ENCODE measurements around the gene DNMT3L. TPM values are rescaled to one million over a fixed set of nuclear protein-coding genes. Genes with fewer than 3 reads are reported as not detected.

DNMT3L gene
- total RNA-seq, 1 donor from 2014 or later: not detected

DNA sequence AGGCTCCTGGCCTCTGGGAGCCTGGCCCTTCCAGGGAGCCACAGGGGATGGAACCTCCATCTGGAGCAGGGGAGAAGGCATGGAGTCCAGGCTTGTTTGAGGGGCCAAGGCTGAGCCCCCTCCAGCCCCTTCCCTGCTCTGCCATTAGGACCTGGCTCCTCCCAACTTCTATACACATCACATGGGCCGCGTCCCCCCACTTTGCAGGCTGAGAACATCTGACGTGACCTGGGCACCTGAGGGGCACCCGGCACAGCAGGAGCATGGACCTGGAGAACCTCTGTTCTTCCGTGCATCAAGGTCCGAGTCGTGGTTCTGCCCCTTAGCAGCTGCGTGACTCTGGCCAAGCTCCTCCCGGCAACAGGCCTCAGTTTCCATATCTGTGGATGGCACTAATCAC lies 20.1 kb upstream of the DNMT3L start:
- no peaks in the 10 kb centered on the region for H3K9me3 ChIP-seq (ENCODE audit: insufficient read depth, low read depth, low read length)
- H3K9me3 Mint-ChIP-seq (ENCODE audit: unreplicated experiment): no peaks in the 10 kb centered on the region
- peaks cover 2% of the 10 kb centered on the region for H3K27me3 ChIP-seq (ENCODE audit: insufficient read depth, low read length)
- no peaks in the 10 kb centered on the region for H3K36me3 Mint-ChIP-seq (ENCODE audit: low read depth, unreplicated experiment)
- H3K27me3 Mint-ChIP-seq (ENCODE audit: low read depth, unreplicated experiment): peaks cover 10% of the 10 kb centered on the region
- H3K4me1 ChIP-seq (ENCODE audit: insufficient read depth, low read length): no peaks in the 10 kb centered on the region
- DNase-seq (ENCODE audit: low read depth) (no peak), FAIRE-seq (no peak)
- TF ChIP-seq, protein P1, sequence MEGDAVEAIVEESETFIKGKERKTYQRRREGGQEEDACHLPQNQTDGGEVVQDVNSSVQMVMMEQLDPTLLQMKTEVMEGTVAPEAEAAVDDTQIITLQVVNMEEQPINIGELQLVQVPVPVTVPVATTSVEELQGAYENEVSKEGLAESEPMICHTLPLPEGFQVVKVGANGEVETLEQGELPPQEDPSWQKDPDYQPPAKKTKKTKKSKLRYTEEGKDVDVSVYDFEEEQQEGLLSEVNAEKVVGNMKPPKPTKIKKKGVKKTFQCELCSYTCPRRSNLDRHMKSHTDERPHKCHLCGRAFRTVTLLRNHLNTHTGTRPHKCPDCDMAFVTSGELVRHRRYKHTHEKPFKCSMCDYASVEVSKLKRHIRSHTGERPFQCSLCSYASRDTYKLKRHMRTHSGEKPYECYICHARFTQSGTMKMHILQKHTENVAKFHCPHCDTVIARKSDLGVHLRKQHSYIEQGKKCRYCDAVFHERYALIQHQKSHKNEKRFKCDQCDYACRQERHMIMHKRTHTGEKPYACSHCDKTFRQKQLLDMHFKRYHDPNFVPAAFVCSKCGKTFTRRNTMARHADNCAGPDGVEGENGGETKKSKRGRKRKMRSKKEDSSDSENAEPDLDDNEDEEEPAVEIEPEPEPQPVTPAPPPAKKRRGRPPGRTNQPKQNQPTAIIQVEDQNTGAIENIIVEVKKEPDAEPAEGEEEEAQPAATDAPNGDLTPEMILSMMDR (IDR thresholded peaks at IDR 0.05; ENCODE audit: insufficient read depth, low read depth, low read length): no peak
- TF ChIP-seq EZH2 (IDR thresholded peaks at IDR 0.05; ENCODE audit: insufficient read depth, low read length): no peak
- H3K36me3 ChIP-seq (ENCODE audit: insufficient read depth, low read length): no peaks in the 10 kb centered on the region
- no peak overlapping the region for H3K4me3 Mint-ChIP-seq (ENCODE audit: unreplicated experiment)
- no peak overlapping the region for H3K4me2 ChIP-seq (ENCODE audit: low read length)
- H3K27ac Mint-ChIP-seq (ENCODE audit: unreplicated experiment): no peak overlapping the region
- H3K79me2 ChIP-seq (ENCODE audit: insufficient read depth, low read length): no peaks in the 10 kb centered on the region
- no peak overlapping the region for H3K9ac ChIP-seq (ENCODE audit: low read length)
- H3K4me3 ChIP-seq (ENCODE audit: insufficient read depth, low read depth, low read length): no peak overlapping the region
- H4K20me1 ChIP-seq (ENCODE audit: insufficient read depth, low read length): no peaks in the 10 kb centered on the region
- no peak overlapping the region for H3K27ac ChIP-seq (ENCODE audit: low read depth, low read length)
- H3K4me1 Mint-ChIP-seq (ENCODE audit: low read depth, unreplicated experiment): no peaks in the 10 kb centered on the region
- no peak overlapping the region for H2AFZ ChIP-seq (ENCODE audit: low read depth, low read length)

DNA sequence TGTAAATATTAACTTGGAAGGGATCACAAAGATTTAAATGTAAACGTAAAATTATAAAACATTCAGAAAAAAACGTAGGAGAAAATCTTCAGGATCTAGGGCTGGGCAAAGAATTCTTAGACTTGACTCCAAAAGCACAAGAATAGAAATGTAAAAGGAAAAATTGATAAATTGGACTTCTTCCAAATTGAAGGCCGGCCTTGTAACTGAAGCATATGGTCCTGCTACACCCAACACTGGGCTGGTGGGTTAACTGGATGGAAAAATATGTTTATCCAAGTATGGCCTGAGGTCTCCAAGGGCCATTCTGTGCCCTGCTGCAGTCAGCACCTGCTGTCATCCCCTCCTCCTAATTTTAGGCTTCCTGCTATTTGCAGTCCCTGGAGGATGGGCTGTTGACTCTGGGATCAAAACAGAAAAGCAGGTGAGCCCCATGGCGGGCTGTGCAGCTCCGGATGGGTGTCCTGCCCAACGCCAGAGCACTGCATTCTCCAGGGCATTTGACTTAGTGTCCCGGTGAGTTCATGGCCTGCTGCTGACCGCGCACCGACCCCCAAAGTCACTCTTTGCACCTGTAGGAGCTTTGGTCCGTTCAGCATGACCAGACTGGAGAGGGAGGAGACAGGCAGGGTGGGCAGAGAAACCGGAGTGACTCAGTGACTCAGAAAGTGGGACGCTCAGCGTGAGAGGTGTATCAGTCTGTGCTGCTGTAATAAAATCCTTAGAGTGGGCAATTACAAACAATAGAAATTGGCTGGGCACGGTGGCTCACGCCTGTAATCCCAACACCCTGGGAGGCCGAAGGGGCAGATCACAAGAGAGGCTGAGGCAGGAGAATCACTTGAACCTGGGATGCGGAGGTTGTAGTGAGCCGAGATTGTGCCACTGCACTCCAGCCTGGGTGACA lies 17.9 kb upstream of the DNMT3L start:
- Mint-ChIP-seq H3K27me3 (ENCODE audit: low read depth, unreplicated experiment) (peaks cover 21% of the 10 kb centered on the region), H3K36me3 (ENCODE audit: low read depth, unreplicated experiment) (no peaks in the 10 kb centered on the region), H3K4me3 (ENCODE audit: unreplicated experiment) (no peak overlapping the region), H3K27ac (ENCODE audit: unreplicated experiment) (no peak overlapping the region), H3K4me1 (ENCODE audit: low read depth, unreplicated experiment) (no peaks in the 10 kb centered on the region), H3K9me3 (ENCODE audit: unreplicated experiment) (no peaks in the 10 kb centered on the region)
- Histone ChIP-seq H3K27me3 (ENCODE audit: insufficient read depth, low read length) (peaks cover 2% of the 10 kb centered on the region), H3K36me3 (ENCODE audit: insufficient read depth, low read length) (no peaks in the 10 kb centered on the region), H3K9ac (ENCODE audit: low read length) (no peak overlapping the region), H2AFZ (ENCODE audit: low read depth, low read length) (no peak overlapping the region), H3K4me2 (ENCODE audit: low read length) (no peak overlapping the region), H3K9me3 (ENCODE audit: insufficient read depth, low read depth, low read length) (no peaks in the 10 kb centered on the region), H3K79me2 (ENCODE audit: insufficient read depth, low read length) (no peaks in the 10 kb centered on the region), H4K20me1 (ENCODE audit: insufficient read depth, low read length) (no peaks in the 10 kb centered on the region), H3K27ac (ENCODE audit: low read depth, low read length) (no peak overlapping the region), H3K4me3 (ENCODE audit: insufficient read depth, low read depth, low read length) (no peak overlapping the region), H3K4me1 (ENCODE audit: insufficient read depth, low read length) (no peaks in the 10 kb centered on the region)
- DNase-seq (ENCODE audit: low read depth) (no peak), FAIRE-seq (no peak)
- no peak for TF ChIP-seq EZH2 (IDR thresholded peaks at IDR 0.05; ENCODE audit: insufficient read depth, low read length)
- TF ChIP-seq, protein P1 (IDR thresholded peaks at IDR 0.05; ENCODE audit: insufficient read depth, low read depth, low read length): no peak

DNA sequence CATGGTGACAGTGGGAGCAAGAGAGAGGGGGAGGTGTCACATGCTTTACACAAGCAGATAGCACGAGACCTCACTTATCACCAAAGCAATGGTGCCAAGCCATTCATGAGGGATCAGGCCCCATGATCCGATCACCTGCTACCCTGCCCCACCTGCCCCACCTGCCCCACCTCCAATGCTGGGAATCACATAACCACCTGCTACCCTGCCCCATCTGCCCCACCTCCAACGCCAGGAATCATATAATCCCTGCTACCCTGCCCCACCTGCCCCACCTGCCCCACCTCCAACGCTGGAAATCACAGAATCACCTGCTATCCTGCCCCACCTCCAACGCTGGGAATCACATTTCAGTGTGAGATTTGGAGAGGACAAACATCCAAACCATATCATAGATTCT lies 13.3 kb upstream of the DNMT3L start:
- Histone ChIP-seq H2AFZ (ENCODE audit: low read depth, low read length) (no peak overlapping the region), H3K4me2 (ENCODE audit: low read length) (no peak overlapping the region), H3K27me3 (ENCODE audit: insufficient read depth, low read length) (peaks cover 2% of the 10 kb centered on the region), H4K20me1 (ENCODE audit: insufficient read depth, low read length) (no peaks in the 10 kb centered on the region), H3K79me2 (ENCODE audit: insufficient read depth, low read length) (no peaks in the 10 kb centered on the region), H3K36me3 (ENCODE audit: insufficient read depth, low read length) (no peaks in the 10 kb centered on the region), H3K9ac (ENCODE audit: low read length) (no peak overlapping the region), H3K27ac (ENCODE audit: low read depth, low read length) (no peak overlapping the region), H3K4me3 (ENCODE audit: insufficient read depth, low read depth, low read length) (no peak overlapping the region), H3K9me3 (ENCODE audit: insufficient read depth, low read depth, low read length) (no peaks in the 10 kb centered on the region), H3K4me1 (ENCODE audit: insufficient read depth, low read length) (no peaks in the 10 kb centered on the region)
- H3K36me3 Mint-ChIP-seq (ENCODE audit: low read depth, unreplicated experiment): no peaks in the 10 kb centered on the region
- H3K4me3 Mint-ChIP-seq (ENCODE audit: unreplicated experiment): no peak overlapping the region
- no peaks in the 10 kb centered on the region for H3K4me1 Mint-ChIP-seq (ENCODE audit: low read depth, unreplicated experiment)
- FAIRE-seq (no peak), DNase-seq (ENCODE audit: low read depth) (no peak)
- TF ChIP-seq, protein P1 (IDR thresholded peaks at IDR 0.05; ENCODE audit: insufficient read depth, low read depth, low read length): no peak
- no peak for TF ChIP-seq EZH2 (IDR thresholded peaks at IDR 0.05; ENCODE audit: insufficient read depth, low read length)
- no peak overlapping the region for H3K27ac Mint-ChIP-seq (ENCODE audit: unreplicated experiment)
- no peaks in the 10 kb centered on the region for H3K9me3 Mint-ChIP-seq (ENCODE audit: unreplicated experiment)
- peaks cover 20% of the 10 kb centered on the region for H3K27me3 Mint-ChIP-seq (ENCODE audit: low read depth, unreplicated experiment)

Data from astrocyte (in vitro differentiated cells and primary cell).